Cardiac fibroblast (primary cell): ENCODE measurements around the gene DUS1L.

Experiments used
- DNase-seq, 2 donors: peaks; one replicate each; pipeline versions ENCODE4 v3.0.0 to v3.0.0-alpha.2; 2010; ENCODE audit warnings: low read depth in 2 of 2
- H3K4me3 ChIP-seq, 2 donors: replicated peaks in 1 of 2; 1 replicate in 1 of 2; 2 replicates in 1 of 2; pipeline ENCODE4 v1.5.1; 2011; ENCODE audit warnings: low read depth in 2 of 2, low read length in 2 of 2, mild to moderate bottlenecking in 2 of 2, moderate library complexity in 1 of 2
- CTCF ChIP-seq: IDR thresholded peaks from one replicate; pipeline ENCODE4 v1.5.1; 2011; ENCODE audit warnings: low read depth, mild to moderate bottlenecking, low read length, inconsistent platforms

The DUS1L gene

DNA sequence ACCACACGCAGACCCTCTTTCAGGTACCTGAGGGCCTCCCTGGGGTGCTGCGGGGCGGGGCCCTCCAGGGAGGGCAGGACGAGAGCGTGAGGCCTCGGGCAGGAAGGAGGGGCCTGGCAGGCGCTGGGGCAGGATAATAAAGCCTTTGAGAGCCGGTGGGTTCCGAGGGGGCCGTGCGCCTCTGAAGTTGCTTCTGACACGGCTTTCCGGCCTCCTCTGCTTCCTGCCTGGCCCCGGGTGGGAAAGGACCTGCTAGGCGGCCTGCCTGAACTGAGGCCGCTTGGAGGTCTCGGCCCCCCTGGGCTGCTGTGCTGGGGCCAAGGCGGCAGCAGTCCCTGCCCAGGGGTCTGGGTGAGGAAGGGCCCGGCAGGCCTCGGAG lies 53.4 kb downstream of the DUS1L start:
- TF ChIP-seq CTCF, result no peak
- no peak overlapping the region for H3K4me3 ChIP-seq
- DNase-seq, result no peak

DNA sequence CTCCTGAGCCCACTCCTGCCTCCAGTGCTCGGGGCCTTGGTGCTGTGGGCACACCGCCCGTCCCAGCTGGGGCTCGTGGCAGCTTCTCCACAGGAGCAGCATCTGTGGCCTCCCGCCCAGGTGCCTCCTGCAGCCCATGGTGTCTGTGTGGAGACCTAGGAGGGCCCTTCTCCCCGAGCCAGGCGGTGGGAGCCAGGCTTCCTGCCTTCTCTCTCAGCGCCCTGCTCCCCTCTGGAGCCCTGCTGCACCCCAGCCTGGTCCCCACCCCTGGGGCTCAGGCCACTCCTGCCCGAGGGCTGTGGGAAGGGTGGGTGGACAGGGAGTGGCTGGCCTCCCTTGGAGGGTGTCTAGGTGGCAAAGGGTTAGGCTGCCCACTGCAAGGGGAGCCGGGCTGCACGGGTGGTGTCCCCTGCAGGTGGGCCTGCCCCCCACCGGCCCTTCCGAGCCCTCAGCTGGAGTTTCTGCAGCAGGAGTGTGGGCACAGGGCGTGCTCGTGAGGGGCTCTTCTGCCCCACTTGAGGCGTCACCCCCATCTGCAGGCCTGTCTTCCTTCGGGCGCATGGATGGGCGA lies 53.9 kb downstream of the DUS1L start:
- no peak overlapping the region for H3K4me3 ChIP-seq
- no peak for TF ChIP-seq CTCF
- no peak for DNase-seq

GRCh38 chr17:82010575-82011525 lies 54.8 kb downstream of the DUS1L start:
- no peak for DNase-seq
- H3K4me3 ChIP-seq, result no peak overlapping the region
- no peak for TF ChIP-seq CTCF

DNA sequence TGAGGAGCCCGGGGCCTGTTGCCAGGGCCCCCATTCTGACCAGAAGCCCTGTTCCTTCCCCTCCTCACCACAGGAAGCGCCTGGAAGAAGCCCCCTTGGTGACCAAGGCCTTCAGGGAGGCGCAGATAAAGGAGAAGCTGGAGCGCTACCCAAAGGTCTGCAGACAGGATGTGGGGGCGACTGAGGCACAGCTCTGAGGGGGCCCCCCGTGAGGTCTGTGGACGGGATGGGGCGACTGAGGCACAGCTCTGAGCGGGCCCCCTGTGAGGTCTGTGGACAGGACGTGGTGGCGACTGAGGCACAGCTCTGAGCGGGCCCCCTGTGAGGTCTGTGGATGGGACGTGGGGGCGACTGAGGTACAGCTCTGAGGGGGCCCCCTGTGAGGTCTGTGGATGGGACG lies 56.2 kb downstream of the DUS1L start:
- DNase-seq, result no peak
- no peak for TF ChIP-seq CTCF
- no peak overlapping the region for H3K4me3 ChIP-seq

GRCh38 chr17:82008941-82009405 lies 56.6 kb downstream of the DUS1L start:
- no peak for DNase-seq
- no peak overlapping the region for H3K4me3 ChIP-seq
- TF ChIP-seq CTCF, result no peak

GRCh38 chr17:82008258-82008940 lies 57.2 kb downstream of the DUS1L start:
- no peak for DNase-seq
- TF ChIP-seq CTCF, result no peak
- no peak overlapping the region for H3K4me3 ChIP-seq
